T1000 (cell line): ENCODE data around the gene JAKMIP1.
"Not testable (repeated sequence)": the region's sequence is repeated elsewhere in the genome, so short reads cannot be mapped to it uniquely, and the experiment has no call there.

Experiments
- DNase-seq: peaks from one replicate; lab custom pipeline; 2025; ENCODE audit warnings: mixed read lengths; lab: John Stamatoyannopoulos, UW

The JAKMIP1 gene

DNA sequence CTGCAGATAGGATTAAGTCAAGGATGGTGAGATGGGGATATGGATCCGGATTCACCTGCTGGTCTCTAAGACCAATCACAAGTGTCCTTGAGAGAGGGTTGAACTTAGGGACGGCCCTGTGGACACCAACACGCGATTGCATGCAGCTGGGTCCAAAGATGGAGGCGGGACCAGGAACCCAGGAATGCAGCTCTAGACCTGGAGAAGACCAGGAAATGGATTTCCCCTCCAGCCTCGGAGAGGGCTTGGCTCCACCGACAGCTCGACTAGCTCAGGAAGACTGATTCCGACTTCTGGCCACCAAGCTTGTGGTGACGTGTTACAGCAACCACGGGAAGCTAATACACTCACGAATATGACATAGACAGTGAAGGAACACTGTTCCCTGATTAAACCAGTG lies 186.8 kb downstream of the JAKMIP1 start:
- no peak for DNase-seq

DNA sequence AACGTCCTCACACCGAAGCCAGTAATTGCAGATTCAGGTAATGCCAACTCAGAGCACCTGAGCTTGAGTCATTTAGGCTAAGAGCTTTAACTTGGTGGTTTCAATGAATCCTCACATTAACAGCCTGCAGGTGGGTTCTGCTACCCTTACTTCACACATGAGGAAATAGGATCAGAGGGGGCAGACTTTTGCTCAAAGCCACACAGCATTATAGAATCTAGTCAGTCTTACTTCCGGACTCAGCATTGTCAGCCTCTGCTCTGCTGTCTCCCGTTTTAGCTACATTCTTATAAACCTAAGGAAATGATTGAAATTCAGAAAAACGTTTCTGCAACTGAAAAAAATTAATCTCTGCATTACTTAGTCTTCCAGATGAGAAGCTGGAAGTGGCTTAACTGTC lies 188.1 kb downstream of the JAKMIP1 start:
- DNase-seq = no peak

DNA sequence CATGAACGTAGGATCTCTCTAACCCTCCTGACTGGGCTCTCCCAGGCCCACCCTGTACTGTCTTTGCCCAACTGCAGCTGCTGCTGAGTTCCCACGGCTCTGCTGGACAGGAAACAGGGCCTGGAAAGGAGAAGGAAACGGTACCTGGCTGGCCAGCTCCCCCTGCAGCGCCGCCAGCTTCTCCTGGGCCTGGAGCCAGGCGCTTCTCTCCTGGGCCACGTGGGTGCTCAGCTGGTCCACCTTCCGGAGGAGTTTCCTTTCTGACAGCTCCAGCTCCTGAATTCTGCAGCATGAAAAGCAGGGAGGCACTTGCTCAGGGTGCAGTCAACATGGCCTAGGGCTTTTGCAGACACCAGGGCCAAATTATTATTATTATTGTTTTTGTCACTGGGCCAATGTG lies 188.7 kb downstream of the JAKMIP1 start:
- no peak for DNase-seq

DNA sequence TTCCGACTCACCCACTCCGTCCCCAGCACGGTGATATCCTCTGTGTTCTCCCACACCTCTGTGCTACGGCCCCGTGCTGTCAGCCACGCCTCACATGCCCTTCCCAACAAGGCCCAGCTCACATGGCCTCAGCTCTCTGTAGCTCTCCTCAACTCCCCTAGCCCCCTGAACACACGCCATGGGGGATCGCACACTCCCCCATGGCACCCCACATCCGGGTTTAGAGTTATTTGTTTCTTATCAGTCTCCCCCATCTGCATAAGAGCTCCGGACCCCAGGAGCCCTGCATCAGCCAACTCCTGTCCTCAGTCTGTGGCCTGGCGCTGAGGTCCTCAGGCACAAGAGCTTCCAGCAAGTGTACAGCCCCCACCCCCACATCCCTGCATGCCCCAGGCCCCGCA lies 189.1 kb downstream of the JAKMIP1 start:
- no peak for DNase-seq

DNA sequence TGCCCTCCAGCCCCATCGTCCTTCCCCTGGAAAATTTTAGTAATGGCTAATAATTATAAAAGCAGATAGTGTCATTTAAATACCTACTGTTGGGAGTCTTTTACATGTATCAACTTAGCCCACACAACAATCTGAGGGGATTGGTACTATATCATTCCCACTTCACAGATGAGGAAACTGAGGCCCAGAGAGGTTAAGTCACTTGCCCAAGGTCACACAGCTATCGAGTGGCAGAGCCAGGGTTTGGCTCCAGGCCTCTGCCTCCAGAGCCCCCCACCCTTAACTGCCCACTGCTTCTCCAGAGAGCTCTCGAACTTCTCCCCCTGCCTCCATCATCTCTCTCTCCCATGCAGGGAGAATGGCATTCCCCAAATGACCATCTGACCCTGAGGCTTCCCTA lies 189.6 kb downstream of the JAKMIP1 start:
- DNase-seq = no peak

DNA sequence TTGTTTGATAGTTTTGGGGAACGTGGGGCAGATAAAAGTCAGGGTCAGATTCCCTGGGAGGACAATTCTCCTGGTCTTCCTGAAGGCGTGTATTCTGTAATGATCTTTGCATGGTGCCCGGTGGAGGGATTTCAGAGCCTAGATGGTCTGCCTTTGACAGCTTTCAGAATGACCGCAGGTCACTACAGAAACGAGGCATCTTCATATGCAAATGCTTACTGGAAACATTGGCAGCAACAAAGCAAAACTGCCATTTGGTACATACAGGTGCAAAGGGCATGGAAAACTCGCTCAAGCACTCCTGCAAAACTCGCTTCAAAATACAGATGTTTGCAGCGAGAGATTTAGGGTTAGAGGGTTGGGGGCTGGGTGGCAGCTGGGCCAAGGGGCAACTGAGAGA lies 190.9 kb downstream of the JAKMIP1 start:
- DNase-seq = no peak

DNA sequence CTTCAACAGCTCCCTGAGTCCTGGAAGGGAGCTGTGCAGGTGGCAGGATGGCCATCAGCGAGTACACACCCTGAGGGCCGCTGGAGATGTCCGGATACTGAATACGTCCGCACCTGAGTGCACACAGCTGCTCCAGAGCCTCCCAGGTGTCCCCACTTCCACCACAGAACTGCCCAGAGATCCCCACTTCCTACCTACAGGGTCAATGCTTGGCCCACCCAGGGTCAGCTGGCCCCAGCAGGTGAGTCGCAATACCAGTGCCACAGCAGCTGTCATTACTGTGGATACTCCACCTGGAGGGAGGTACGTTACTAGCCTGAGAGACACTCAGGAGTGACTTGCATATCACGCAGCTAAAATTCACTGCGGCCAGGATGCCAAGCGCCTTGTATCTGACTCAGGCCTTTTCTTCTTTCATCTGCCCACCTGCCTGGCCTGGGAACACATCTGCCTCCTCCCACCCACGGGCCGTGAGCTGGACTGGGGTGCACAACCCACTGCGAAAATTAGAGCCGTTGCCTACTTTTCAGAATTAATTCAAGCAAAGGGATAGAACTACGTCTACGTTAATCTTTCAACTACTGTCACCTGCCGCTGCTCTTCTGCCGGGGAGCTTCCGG lies 191.5 kb downstream of the JAKMIP1 start:
- DNase-seq = no peak

DNA sequence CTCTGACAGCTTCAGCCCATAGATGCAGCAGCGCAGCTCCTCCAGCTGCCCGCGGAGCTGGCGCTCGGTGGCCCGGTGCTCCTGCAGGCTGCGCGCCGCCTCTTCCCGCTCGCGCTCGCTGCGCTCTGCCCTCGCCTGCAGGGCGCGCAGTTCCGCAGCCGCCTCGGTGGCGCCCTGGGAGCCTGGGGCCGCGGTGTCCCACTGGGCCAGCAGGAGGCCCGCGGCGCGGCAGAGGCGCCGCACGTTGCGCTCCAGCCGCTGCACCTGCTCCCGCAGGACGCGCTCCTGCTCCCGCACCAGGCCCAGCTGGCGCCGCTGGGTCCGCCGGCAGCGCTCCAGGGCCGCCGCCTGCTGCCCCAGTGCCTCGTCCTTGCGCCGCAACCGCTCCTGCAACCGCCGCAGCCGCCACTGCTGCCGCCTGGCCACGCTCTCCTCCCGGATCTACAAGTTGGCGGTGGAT lies 192.2 kb downstream of the JAKMIP1 start:
- no peak for DNase-seq

DNA sequence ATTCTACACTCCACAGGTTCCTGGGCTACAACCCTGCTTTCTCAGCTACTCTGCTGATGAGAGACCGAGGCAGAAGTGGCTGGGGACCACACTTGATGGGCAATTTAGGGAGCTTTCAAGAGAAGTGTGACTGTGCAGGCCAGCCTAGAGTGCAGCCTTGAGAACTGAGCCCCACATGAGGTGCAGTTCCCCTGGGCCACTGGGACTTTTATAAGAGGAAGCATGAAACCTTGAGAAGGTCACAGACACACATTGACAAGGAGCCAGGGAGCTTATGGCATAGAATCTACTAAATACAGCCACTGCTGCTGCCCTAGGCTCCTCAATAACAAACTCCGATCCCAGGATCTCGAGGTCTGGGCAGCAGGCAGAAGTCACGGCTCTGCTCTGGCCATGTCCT lies 195.2 kb downstream of the JAKMIP1 start:
- no peak for DNase-seq

DNA sequence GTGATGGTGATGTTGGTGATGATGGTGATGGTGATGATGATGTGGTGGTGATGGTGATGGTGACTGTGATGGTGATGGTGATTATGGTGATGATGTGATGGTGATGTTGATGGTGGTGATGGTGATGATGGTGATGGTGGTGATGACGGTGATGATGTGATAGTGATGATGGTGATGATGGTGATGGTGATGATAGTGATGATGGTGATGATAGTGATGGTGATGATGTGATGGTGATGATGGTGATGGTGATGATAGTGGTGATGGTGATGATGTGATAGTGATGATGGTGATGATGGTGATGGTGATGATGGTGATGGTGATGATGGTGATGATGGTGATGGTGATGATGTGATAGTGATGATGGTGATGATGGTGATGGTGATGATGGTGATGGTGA lies 196.9 kb downstream of the JAKMIP1 start:
- DNase-seq = not testable (repeated sequence)

DNA sequence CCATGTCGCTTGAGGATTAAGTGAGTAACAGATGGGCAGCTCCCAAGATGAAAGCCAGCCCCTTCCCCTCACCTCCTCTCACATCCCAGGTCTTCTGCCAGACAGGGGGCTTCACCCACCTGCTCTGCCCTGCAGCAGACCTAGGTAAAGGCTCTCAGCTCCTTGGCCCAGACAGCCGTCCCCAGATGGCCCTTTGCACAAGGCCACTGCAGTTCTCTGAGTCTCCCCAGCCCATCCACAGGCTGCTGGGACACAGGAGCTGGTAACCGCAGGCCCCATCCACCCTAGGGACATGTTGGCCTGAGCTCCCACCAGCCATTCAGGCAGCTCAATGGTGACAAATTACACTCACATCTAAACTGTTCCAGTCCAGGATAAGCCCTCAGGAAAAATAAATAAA lies 197.4 kb downstream of the JAKMIP1 start:
- DNase-seq = no peak

DNA sequence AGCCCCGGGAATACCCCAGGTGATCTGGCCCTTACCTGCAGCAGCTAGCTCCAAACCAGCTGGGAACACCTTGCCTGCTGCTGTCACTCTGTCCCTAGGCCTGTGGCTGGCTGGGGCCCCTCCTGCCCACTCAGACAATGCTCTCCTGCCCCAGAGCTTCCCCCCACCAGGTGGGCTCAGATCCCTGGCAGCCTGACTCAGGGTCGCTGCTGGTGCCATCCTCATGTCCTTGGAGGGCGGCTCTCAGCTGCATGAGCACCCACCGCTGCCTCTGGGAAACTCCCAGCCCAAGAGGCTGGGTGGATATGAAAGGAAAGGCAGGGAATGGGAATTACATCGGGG lies 197.9 kb downstream of the JAKMIP1 start:
- DNase-seq = no peak

DNA sequence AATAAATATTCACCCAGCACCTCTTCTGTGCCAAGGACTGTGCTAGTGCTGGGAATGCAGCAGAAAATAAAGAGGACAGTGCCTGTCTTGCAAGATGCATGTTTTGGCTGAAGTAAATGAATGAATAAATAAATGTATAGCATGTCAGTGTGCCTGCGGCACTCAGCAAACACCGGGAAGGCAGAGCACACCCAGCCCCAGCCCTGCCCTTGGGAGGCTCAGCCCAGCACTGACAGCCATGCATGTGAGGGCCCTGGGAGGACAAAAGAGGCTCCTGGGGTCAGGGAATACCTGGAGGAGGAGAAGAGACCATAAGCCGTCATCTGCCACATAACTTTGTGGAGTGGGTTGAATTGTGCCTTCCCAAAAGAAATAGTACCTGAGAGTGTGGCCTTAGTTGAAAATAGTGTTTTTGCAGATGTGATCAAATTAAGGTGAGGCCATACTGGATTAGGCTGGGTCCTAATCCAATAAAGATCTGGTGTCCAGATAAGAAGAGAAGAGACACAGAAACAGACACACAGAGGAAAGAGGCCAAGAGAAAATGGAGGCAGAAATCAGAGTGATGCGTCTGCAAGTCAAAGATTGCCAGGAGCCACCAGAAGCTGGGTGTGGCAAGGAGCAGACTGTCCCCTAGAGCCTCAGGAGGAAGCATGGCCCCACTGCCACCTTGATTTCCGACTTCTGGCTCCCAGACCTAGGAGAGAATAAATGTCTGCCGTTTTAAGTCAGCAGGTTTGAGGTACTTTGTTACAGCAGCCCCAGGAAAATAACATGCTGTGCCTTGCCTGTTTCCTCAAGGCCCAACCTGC lies 198.5 kb downstream of the JAKMIP1 start:
- DNase-seq = no peak

DNA sequence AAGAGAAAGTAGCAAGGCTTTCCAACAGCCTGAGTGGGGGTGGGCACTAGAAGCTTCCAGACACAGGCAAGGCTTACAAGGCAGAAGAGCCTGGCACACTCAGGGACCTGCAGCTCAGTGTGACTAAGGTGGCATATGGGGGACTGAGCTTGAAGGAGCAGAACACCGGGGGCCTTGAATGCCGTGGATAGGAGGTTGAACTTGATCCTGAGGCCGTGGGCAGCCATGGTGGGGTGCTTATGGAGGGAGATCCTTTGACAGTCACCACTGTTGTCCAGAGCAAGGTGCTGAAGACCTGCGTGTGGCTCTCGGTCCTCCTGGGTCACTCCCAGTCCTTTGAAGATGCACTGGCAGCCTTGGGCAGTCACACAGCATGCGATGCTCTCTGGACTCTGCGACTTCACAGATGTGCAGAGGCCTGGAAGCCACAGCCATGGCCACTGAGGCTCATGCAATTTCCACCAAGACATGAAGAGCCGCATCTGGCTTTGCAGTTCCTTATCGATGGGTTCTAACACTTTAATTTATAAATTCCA lies 200.5 kb downstream of the JAKMIP1 start:
- DNase-seq = no peak

DNA sequence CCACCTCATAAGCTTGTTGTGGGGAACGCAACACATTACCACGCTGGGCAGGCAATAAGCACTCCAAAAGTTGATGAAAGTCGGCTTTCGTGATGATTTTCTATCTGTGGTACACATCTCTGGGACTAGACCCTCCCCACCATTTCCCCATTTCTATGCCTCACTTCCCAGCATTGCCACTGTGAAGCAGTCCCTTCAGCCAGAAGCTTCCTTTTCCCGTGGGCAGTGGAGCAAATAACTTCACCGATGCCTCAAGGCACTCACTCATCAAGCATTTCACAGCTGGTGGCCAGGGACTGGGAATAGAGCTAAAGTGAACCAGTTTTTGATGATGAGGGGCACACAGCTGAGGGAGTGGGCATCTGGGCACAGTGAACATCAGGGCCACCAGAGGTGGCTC lies 201.0 kb downstream of the JAKMIP1 start:
- no peak for DNase-seq

DNA sequence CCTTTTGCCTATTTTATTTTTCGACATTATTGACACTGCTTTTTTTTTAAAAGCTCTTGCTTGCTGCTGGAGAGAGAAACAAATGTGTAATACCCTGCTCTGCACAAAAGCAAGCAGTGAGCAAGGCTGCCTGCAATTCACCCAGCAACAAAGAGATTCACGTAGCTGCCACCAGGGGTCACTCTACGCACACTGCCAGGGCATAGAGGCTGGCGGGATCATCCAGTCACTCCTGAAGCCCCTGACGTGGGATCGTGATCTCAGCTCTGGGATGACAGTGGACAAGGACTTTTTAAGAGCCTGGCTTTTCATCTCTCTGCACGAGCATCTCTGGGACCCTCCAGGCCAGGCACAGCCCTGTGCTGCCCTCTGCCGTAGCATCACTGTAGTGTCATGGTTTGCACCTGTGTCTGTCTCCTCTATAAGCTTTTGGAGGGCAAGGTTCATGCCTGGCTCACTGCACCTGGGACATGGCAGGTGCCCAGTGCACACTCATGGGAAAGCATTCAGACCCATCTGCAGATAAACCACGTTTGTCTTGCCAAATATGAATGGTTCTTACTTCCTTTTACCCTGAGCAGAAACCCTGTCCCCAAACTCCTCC lies 201.9 kb downstream of the JAKMIP1 start:
- no peak for DNase-seq

DNA sequence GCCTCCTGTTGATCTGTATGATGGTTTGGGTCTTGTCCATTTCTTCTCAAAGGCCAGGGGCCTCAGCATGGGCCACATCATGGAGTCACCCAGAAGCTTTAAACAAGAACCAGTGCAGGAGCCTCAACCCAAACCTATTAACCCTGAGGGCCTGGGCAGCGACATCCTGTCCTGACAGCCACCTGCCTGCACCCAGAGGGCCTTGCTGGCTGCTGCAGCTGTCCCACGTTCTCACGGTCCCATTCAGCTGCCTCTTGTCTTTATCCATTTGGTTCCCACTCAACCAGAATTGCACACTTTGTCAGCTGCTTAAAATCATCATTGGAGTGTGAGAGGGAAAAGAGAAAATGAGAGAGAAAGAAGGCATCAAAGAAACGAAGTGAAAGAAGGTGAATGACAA lies 203.7 kb downstream of the JAKMIP1 start:
- no peak for DNase-seq

DNA sequence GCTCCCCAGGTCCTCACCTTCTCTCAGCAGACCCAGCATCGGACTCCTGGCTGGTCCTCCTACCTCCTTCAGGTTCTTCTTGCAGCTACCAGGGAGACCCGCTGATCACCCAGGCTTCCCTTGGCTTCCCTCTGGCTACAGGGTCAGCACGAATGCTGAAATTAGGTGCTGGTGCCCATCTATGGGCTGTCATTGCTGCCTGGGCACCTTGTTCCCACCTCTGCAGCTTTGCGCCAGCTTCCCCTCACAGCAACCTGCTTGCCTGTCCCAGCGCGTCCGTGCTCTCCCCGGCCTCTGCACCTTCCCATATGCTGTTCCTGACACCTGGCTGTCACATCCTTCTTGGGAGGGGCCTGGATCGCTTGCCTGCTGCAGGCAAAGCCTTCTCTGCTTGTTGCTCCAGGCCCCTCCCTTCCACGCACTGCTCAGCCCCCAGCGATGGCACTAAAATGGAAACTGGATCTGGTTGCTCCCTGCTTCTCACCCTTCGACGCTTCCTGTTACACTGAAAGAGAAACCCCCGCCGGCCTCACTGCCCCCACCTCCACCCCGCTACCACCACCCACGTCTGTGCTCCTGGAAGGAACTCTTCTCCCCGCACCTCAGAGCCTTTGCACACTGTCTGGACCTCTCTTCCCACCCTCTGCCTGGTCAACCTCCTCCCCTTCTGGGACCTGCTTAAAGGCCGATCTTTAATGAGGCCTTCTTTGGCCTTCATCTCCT lies 204.3 kb downstream of the JAKMIP1 start:
- no peak for DNase-seq

DNA sequence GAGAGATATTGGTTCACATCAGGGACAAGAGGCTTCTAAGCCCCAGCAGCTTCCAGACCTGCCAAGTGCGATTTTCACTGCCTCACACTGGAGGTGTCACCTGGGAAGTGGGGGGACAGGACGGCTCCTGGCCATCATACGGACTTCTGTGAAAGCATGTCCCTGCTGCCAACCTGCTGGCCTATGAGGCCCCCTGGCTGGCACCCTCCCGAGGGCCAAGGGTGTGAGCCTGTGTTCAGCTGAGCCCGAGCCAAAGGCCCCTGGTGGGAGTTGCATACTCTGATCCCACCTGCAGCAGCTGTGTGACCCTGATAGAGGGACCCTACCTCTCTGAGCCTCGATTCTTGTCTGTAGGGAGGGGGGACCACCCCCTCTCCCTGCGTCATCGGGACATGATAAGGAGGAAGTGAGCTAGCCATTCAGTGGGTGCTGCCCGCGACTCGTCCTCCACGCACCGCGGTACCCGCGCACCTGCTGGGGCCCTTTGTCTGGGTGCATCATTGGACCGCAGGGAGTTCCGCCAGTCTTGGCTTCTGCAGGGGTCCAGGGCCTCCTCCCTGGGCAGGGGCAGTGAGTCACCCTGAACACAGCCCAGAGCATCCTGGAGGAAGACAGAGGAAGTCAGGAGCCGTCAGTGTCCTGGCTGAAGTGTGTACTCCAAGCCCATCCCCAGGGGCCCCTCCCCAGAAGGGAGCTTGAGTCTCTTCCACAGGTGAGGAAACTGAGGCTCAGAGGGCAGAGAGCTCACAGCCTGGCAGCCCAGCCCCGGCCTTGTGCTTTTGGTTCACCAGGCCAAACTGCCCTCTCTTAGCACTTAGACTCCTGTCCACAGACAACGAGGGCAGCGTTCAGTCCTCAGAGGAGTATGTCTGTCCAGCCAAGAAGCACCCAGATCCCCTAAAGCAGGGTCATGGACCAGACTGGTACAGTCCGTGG lies 206.2 kb downstream of the JAKMIP1 start:
- DNase-seq = no peak

DNA sequence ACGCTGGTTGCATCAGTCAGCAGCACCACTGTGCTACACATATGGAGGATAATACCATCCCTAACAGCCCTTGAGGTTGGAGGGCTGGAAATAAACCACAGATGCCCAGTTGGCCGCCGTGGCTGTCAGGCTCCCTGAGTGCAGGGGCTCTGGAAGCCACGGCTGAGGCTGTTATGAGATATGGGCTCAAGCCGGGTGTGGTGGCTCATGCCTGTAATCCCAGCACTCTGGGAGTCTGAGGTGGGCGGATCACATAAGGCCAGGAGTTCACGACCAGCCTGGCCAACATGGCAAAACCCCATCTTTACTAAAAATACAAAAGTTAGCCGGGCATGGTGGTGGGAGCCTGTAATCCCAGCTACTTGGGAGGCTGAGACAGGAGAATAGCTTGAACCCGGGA lies 207.0 kb downstream of the JAKMIP1 start:
- DNase-seq = not testable (repeated sequence)

DNA sequence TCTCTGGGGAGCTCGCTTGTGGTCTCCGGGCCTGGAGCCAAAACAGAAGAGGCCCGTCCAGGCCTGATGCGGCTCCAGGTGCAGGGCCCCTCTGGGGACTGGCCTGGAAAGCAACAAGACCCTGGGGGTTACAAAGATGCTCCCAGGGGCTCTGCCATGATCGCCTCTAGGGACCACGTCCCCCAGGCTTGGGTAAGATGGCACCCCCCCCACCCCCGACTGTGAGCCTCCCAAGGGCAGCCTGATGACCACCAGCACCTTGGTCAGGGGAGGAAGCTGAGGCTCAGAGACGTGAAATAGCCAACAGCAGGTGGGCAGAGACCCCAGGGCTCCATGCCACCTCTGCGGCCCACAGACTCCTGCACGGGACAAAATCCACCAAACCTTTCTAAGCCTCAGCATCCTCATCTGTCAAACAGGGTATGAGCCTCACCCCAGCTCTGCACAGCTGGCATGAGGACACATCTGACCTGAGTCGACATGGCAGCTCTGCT lies 207.5 kb downstream of the JAKMIP1 start:
- DNase-seq = no peak
